ENCODE measurements around the gene GALNT17.

Gene GALNT17

GRCh38 chr7:71511361-71511807, 379.4 kb downstream of the GALNT17 start:
- peak; percentile 50 for DNase-seq

- no peak for DNase-seq
These were observed 386.2 kb downstream of the GALNT17 start for GRCh38 chr7:71517940-71518699.

- DNase-seq: no peak
These were observed 386.9 kb downstream of the GALNT17 start for GRCh38 chr7:71518880-71519279.

- DNase-seq: peak; percentile 7
These were observed 389.6 kb downstream of the GALNT17 start for GRCh38 chr7:71521506-71521905.

- no peak for DNase-seq
These were observed 394.2 kb downstream of the GALNT17 start for GRCh38 chr7:71526106-71526505.

GRCh38 chr7:71527213-71527612, 395.3 kb downstream of the GALNT17 start:
- DNase-seq: no peak

- peak; percentile 87 for DNase-seq
These were observed 403.7 kb downstream of the GALNT17 start for GRCh38 chr7:71535616-71536015.

- DNase-seq: no peak
These were observed 406.3 kb downstream of the GALNT17 start for GRCh38 chr7:71538210-71538609.

GRCh38 chr7:71539615-71540014, 407.7 kb downstream of the GALNT17 start:
- DNase-seq: no peak

GRCh38 chr7:71541707-71542353, 409.9 kb downstream of the GALNT17 start:
- no peak for DNase-seq

GRCh38 chr7:71543396-71543795, 411.5 kb downstream of the GALNT17 start:
- DNase-seq: no peak

- no peak for DNase-seq
These were observed 412.9 kb downstream of the GALNT17 start for GRCh38 chr7:71544816-71545215.

- DNase-seq: no peak
These were observed 415.5 kb downstream of the GALNT17 start for GRCh38 chr7:71547426-71547825.

GRCh38 chr7:71548746-71549145, 416.8 kb downstream of the GALNT17 start:
- no peak for DNase-seq

- DNase-seq: no peak
These were observed 421.4 kb downstream of the GALNT17 start for GRCh38 chr7:71553306-71553705.

- DNase-seq: no peak
These were observed 423.8 kb downstream of the GALNT17 start for GRCh38 chr7:71555758-71556157.

GRCh38 chr7:71558806-71559613, 427.1 kb downstream of the GALNT17 start:
- DNase-seq: no peak

GRCh38 chr7:71560354-71560995, 428.5 kb downstream of the GALNT17 start:
- no peak for DNase-seq

- peak; percentile 4 for DNase-seq
These were observed 431.3 kb downstream of the GALNT17 start for GRCh38 chr7:71563276-71563675.

- DNase-seq: no peak
These were observed 434.4 kb downstream of the GALNT17 start for GRCh38 chr7:71566376-71566775.

- no peak for DNase-seq
These were observed 435.0 kb downstream of the GALNT17 start for GRCh38 chr7:71566991-71567390.

GRCh38 chr7:71574153-71574860, 442.4 kb downstream of the GALNT17 start:
- DNase-seq: peak; percentile 65

Data from NCI-H69 (cell line).